ENCODE results near the gene FURIN. TPM values are rescaled to one million over a fixed set of nuclear protein-coding genes. Genes with fewer than 3 reads are reported as not detected.

FURIN gene
- total RNA-seq, 1 experiment from 2014 or later: 92.8 TPM

GRCh38 chr15:90857337-90857736, 11.1 kb upstream of the FURIN start:
- H3K36me3 ChIP-seq: no peaks in the 10 kb centered on the region
- H3K27ac ChIP-seq: no peak overlapping the region
- DNase-seq (ENCODE audit: low read depth in 1 of 2, low spot score in 2 of 2): no peak
- H3K4me3 ChIP-seq: no peak overlapping the region
- no peaks in the 10 kb centered on the region for H3K9me3 ChIP-seq (replicated peaks)
- peaks cover 10% of the 10 kb centered on the region; the same call in 1 of the 2 replicates for H3K4me1 ChIP-seq (replicated peaks)
- no peaks in the 10 kb centered on the region for H3K27me3 ChIP-seq (replicated peaks)

DNA sequence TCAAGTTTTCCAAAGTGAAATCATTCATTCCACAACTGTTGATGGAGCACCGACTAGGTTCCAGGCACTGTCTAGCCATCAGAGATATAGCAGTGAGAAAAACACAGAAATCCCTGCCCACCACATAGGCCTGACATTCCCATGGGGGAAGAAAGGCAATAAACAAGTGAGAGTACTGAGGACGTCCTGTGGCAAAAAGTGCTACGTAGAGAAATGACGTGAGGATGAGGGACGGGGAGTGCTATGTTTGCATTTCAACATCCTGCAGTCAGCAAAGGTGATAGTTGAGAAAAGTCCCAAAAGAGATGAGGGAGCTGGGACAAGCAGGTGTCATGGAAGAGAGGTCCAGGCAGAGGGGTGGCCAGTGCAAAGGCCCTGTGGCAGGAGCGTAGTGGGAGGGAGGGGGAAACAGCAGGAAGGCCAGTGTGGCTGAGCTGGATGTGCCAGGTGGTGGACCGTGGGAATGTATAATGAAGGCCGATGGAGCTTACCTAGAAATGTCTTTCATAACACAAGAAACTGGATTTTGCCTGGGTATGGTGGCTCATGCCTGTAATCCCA, 10.4 kb upstream of the FURIN start:
- Histone ChIP-seq H3K9me3 (replicated peaks) (no peaks in the 10 kb centered on the region), H3K27ac (no peak overlapping the region)
- no peak for DNase-seq (ENCODE audit: low read depth in 1 of 2, low spot score in 2 of 2)

DNA sequence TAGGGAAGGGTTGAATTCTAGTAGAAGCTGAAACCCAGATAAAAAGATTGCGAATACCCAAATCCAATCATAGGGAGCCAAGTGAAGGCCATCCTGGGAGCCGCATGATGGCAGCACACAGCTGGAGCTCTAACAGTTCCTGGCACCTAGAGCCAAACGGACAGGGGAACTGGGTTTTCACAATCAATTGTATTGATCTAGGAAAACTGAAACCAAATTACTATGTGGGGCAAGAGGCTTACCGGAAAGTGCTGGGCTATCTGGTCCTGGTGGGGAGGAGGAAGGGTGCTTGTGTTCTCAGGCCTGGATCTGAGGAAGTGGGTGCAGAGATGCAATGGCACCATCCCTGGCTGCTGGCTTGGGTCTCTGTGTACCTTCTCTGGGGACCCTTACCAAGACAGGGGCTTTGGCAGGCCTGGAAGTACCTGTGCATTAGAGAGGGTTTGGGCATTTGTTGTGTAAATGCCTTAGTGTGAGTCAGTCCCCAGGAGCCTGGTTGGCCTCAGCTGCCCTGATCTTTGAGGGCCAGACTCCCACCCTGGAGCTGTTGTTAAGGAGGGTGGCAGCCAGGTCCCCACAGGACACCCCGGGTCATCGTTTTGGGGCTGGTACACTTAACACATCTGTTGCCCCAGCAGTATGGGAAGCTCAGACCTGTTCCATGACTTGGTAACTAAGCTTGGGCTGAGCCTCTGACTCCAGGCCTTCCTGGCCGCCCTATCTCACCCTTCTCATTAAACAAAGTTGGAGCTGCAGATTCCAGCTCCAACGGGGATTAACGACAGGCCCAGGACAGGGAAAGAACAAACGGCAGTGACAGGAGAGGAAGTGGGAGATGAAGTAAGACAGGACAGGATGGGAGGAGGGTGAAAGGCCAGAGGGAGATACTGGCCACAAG, 8.9 kb upstream of the FURIN start:
- no peaks in the 10 kb centered on the region for H3K27me3 ChIP-seq (replicated peaks)
- peaks cover 9% of the 10 kb centered on the region; the same call in 1 of the 2 replicates for H3K4me1 ChIP-seq (replicated peaks)
- no peaks in the 10 kb centered on the region for H3K9me3 ChIP-seq (replicated peaks)
- no peak overlapping the region for H3K4me3 ChIP-seq
- no peaks in the 10 kb centered on the region for H3K36me3 ChIP-seq
- no peak for DNase-seq (ENCODE audit: low read depth in 1 of 2, low spot score in 2 of 2)
- H3K27ac ChIP-seq: no peak overlapping the region

More for the DNA sequence above, 10.4 kb upstream of the FURIN start:
- Histone ChIP-seq H3K27me3 (replicated peaks) (no peaks in the 10 kb centered on the region), H3K36me3 (no peaks in the 10 kb centered on the region), H3K4me1 (replicated peaks) (0 out of 2 replicates have a peak, but pooled peaks cover 4% of the 10 kb centered on the region), H3K4me3 (no peak overlapping the region)

GRCh38 chr15:90860450-90860849, 7.9 kb upstream of the FURIN start:
- H3K36me3 ChIP-seq: no peaks in the 10 kb centered on the region
- H3K9me3 ChIP-seq (replicated peaks): no peaks in the 10 kb centered on the region
- H3K4me1 ChIP-seq (replicated peaks): peaks cover 9% of the 10 kb centered on the region; the same call in 1 of the 2 replicates
- no peak overlapping the region for H3K27ac ChIP-seq
- H3K4me3 ChIP-seq: no peak overlapping the region
- no peaks in the 10 kb centered on the region for H3K27me3 ChIP-seq (replicated peaks)
- DNase-seq (ENCODE audit: low read depth in 1 of 2, low spot score in 2 of 2): no peak

- H3K4me3 ChIP-seq: no peak overlapping the region
- no peaks in the 10 kb centered on the region for H3K9me3 ChIP-seq (replicated peaks)
- no peaks in the 10 kb centered on the region for H3K27me3 ChIP-seq (replicated peaks)
- H3K36me3 ChIP-seq: no peaks in the 10 kb centered on the region
- no peak overlapping the region for H3K27ac ChIP-seq
- H3K4me1 ChIP-seq (replicated peaks): peaks cover 9% of the 10 kb centered on the region; the same call in 1 of the 2 replicates
- DNase-seq (ENCODE audit: low read depth in 1 of 2, low spot score in 2 of 2): no peak
Observed at GRCh38 chr15:90860942-90861675, 7.3 kb upstream of the FURIN start.

GRCh38 chr15:90862487-90862886, 5.9 kb upstream of the FURIN start:
- DNase-seq (ENCODE audit: low read depth in 1 of 2, low spot score in 2 of 2): no peak
- Histone ChIP-seq H3K36me3 (no peaks in the 10 kb centered on the region), H3K27ac (no peak overlapping the region), H3K4me3 (no peak overlapping the region), H3K27me3 (replicated peaks) (no peaks in the 10 kb centered on the region), H3K4me1 (replicated peaks) (peaks cover 14% of the 10 kb centered on the region), H3K9me3 (replicated peaks) (no peaks in the 10 kb centered on the region)

DNA sequence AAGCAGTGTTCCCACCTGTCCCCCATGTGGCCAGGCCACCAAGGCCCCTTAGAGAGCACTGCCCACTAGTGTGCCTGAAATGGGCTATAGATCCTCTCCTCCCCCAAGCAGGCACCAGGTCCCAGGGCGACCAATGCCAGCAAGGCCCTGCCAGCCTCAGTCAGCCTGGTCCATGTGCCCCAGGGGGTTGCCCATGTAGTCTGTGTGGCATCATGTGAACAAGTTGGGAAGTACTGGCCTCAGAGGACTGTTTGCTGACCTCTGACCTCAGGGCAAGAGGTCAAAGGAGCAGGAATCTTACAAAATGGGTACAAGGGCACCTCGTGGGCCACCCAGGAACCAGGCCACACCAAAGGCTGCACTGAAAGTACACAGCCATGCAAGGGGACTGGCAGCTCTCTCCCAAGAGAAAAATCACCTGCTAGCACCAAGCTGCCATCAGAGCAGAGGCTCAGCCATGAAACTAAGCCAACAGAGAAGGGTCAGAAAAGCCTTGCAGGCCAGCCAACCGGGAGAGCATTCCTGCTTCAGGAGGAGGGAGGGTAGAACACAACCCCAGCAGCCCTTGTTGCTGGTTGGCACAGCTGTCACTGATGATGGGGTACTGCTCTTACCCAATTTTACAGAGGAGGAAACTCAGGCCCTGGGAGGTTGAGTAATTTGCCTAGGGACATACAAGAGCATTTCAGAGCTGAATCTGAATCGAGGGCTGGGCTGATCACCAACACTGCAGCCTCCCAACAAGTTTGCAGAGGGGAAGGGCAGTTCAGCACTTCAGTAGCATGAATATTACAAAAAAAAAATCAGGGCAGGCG, 5.2 kb upstream of the FURIN start:
- Histone ChIP-seq H3K9me3 (replicated peaks) (no peaks in the 10 kb centered on the region), H3K36me3 (no peaks in the 10 kb centered on the region), H3K4me3 (no peak overlapping the region), H3K27me3 (replicated peaks) (no peaks in the 10 kb centered on the region), H3K4me1 (replicated peaks) (peaks cover 21% of the 10 kb centered on the region), H3K27ac (no peak overlapping the region)
- no peak for DNase-seq (ENCODE audit: low read depth in 1 of 2, low spot score in 2 of 2)

DNA sequence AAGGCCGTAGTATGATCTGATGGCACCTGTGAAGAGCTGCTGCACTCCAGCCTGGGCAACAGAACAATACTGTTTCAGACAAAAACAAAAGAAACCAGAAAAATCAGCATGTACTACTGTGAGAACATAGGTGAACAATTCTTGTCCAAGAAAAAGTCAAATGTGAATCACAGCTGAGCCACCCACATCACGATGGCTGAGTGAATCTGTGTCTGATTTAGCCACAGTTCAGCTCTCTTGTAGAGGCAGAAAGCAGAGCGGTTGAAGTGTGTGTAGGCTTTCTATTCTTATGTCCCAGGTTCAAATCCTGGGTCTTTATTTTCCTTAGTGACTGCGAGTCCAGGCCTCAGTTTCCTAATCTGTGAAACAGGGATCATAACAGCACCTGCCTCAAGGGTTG, 4.4 kb upstream of the FURIN start:
- H3K4me3 ChIP-seq: no peak overlapping the region
- H3K27ac ChIP-seq: no peak overlapping the region
- peaks cover 29% of the 10 kb centered on the region for H3K4me1 ChIP-seq (replicated peaks)
- H3K36me3 ChIP-seq: no peaks in the 10 kb centered on the region
- DNase-seq (ENCODE audit: low read depth in 1 of 2, low spot score in 2 of 2): no peak
- no peaks in the 10 kb centered on the region for H3K9me3 ChIP-seq (replicated peaks)
- no peaks in the 10 kb centered on the region for H3K27me3 ChIP-seq (replicated peaks)

GRCh38 chr15:90864507-90864906, 3.9 kb upstream of the FURIN start:
- H3K4me1 ChIP-seq (replicated peaks): peaks cover 35% of the 10 kb centered on the region
- H3K27me3 ChIP-seq (replicated peaks): no peaks in the 10 kb centered on the region
- H3K4me3 ChIP-seq: no peak overlapping the region
- DNase-seq (ENCODE audit: low read depth in 1 of 2, low spot score in 2 of 2): no peak
- no peaks in the 10 kb centered on the region for H3K36me3 ChIP-seq
- no peaks in the 10 kb centered on the region for H3K9me3 ChIP-seq (replicated peaks)
- H3K27ac ChIP-seq: no peak overlapping the region

- H3K9me3 ChIP-seq (replicated peaks): no peaks in the 10 kb centered on the region
- H3K27me3 ChIP-seq (replicated peaks): no peaks in the 10 kb centered on the region
- no peaks in the 10 kb centered on the region; the same call in 1 of the 2 replicates for H3K36me3 ChIP-seq
- DNase-seq (ENCODE audit: low read depth in 1 of 2, low spot score in 2 of 2): no peak
- peaks cover 45% of the 10 kb centered on the region for H3K4me1 ChIP-seq (replicated peaks)
- no peak overlapping the region for H3K27ac ChIP-seq
- no peak overlapping the region for H3K4me3 ChIP-seq
Observed at GRCh38 chr15:90865702-90866101, 2.7 kb upstream of the FURIN start.

DNA sequence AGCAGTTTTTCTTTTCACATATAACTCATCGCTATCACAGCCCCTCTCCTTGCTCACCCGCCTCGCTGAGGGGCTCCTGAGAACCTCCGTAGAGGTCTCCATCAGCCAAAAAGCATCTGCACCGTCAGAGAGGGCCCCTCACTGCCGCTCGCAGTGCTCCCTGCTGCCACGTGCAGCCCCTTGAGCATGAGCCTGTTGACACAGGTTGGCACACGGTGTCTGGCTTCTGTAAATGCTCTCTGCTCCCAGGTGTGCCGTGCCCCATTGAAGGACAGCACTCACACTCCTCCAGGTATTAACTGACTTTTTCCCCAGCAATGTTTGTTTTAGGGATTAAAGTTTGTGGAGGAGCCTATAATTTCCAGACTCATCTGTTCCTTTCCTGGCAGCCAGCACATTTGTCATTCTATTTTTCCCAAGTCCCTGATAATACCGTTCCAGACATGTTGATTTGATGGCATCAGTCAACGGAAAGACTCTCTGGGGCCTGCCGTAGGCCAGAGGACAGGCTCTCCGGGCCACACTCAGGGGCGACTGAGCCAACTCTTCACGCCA, 2.1 kb upstream of the FURIN start:
- DNase-seq (ENCODE audit: low read depth in 1 of 2, low spot score in 2 of 2): no peak
- Histone ChIP-seq H3K9me3 (replicated peaks) (no peaks in the 10 kb centered on the region), H3K27ac (no peak overlapping the region), H3K4me3 (no peak overlapping the region), H3K36me3 (no peaks in the 10 kb centered on the region; the same call in 1 of the 2 replicates), H3K4me1 (replicated peaks) (peaks cover 47% of the 10 kb centered on the region), H3K27me3 (replicated peaks) (no peaks in the 10 kb centered on the region)

DNA sequence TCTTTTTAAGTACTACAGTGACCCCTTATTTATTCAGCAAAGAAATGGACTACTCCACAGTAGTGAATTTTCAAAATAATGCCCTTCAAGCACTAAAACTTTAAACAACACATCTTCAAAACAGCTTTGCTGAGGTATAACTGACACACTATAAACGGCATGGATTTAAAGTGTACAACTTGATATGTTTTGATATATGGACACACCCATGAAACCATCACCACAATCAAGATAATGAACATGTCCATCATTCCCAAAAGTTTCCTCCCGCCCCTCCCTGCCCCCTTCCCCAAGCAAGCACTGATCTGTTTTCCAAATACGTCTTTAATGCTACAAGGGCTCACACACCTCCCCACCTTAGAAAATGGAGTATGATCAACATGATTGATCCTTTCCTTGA, 1.6 kb upstream of the FURIN start:
- DNase-seq (ENCODE audit: low read depth in 1 of 2, low spot score in 2 of 2): no peak
- Histone ChIP-seq H3K4me3 (no peak overlapping the region), H3K27ac (no peak overlapping the region)

GRCh38 chr15:90869140-90869541, 753 bp downstream of the FURIN start:
- DNase-seq (ENCODE audit: low read depth in 1 of 2, low spot score in 2 of 2): no peak
- no peaks in the 10 kb centered on the region for H3K27me3 ChIP-seq (replicated peaks)
- no peak overlapping the region for H3K4me3 ChIP-seq
- H3K36me3 ChIP-seq: peaks cover 24% of the 10 kb centered on the region
- H3K4me1 ChIP-seq (replicated peaks): peaks cover 67% of the 10 kb centered on the region
- no peaks in the 10 kb centered on the region for H3K9me3 ChIP-seq (replicated peaks)
- H3K27ac ChIP-seq: peak overlapping the region; percentile 77

More for the DNA sequence above, 1.6 kb upstream of the FURIN start:
- Histone ChIP-seq H3K27me3 (replicated peaks) (no peaks in the 10 kb centered on the region), H3K36me3 (peaks cover 3% of the 10 kb centered on the region), H3K4me1 (replicated peaks) (peaks cover 45% of the 10 kb centered on the region), H3K9me3 (replicated peaks) (no peaks in the 10 kb centered on the region)

Measured in SJSA1 (cell line).